Measurements from ENCODE around the gene TENT5C.

Gene TENT5C

DNA sequence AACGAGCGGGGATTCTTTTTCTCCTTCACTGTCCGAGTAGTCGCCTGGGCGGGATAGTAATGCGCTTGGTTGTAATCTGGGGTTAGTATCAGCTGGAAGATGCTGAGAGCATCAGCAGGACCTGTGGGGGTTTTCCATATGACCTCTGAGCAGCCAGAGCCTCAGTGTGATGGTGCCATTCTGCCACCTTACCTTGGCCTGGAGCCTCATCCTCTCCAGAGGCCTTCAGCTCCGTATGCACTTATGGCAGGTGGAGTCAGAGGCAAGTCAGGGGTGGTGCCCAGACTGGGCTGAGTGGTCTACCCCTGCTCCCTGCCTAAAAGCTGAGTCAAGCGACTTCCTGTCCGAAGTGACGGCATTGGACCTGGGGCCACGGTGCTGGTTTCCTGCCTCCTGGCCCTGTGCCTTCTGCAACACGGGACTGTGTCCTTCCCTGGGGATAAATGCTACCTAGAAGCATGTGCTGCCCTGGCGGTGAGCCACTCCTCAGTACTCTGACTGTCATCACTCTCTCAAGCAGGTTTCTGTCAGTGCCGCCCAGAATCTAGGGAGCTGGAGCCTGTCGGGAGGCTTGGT is 24.7 kb downstream of the TENT5C start:
- ChIA-PET CTCF (interaction anchor here (1.2 kb wide), 1 partner anchor 96 kb away, joined by 6 read pairs; no protein-coding TSS in a partner anchor), POLR2A (no interaction called here)
- H3K4me3 ChIP-seq (ENCODE audit: low read depth, low read length): no peak overlapping the region
- no peak for DNase-seq (ENCODE audit: low read depth, low spot score)
- no peak for TF ChIP-seq CTCF (IDR thresholded peaks at IDR 0.05; ENCODE audit: insufficient read depth, low read length, missing control alignments)

DNA sequence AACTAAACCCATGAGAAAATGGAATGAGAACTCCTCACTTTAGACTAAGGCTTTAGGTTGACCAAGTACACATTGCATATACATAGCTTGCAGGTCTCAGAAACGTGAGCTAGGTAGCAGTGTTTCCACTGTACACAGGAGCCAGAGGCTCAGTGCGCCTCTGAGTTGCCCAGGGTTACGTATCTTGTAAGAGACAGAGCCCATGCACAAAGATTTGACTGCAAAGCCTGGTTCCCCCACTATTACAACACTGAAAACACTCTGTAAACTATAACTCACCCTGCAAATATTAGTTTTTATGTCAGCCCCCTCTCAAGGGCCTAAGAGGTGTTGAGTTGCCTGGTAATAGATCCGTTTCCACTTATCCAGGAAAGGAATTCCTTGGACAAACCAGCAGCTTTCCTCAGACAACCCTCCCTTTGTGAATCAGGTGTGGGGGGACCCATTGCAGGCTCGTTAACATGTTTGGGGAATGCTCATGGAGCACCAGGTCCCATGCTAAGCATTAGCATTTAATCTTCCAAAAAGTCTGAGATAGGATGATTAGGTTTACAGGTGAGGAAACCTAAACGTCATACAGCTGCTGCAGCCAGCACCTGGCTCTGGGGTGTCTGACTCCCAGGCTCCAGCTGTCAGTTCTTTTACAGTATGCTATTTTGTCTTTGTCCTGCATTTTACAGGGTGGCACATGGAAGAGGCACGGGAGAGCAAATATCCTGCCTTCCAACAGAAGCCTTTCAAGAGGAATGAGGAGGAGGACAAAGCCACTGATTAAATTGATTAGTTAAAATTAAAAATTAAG is 25.7 kb downstream of the TENT5C start:
- TF ChIP-seq CTCF (IDR thresholded peaks at IDR 0.05; ENCODE audit: insufficient read depth, low read length, missing control alignments): no peak
- CTCF ChIA-PET: no interaction called here
- DNase-seq (ENCODE audit: low read depth, low spot score): no peak
- POLR2A ChIA-PET: no interaction called here
- no peak overlapping the region for H3K4me3 ChIP-seq (ENCODE audit: low read depth, low read length)

DNA sequence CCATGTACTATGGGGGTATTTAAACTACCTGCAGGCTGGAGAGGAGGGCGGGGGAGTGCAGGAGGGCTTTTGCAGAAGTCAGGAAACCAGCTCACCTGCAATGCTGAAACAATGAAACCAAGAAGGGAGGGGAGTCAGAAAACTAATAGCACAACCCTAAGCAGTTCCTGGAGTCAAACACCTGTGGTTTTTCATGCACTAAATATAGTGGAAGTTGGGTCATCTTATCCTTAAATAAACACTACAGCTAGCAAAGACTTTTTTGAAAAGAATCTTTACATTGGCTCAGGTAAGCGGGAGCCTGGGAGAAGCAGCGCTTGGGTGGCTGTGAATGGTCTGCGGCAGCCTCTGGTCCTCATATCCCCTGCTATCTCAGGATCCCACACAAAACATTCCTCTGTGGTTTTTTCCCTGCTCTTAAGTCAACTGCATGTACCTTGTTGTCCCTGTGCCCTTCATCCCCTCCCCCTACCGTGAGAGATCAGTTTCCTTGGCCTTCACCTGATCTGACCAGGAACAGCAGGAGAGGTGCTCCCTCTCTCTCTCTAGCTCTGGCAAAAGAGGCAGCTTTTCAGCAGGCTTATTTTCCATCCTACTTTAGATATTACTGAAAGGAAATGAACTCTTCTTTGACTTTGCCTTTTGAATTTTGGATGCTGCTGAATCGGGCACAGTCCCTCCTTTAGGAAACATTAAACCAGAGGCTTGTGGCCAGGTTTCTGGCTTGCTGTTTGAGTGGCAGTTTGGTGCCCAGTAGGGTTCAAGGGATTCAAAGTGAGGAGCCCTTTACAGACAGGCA is 26.6 kb downstream of the TENT5C start:
- CTCF ChIA-PET: no interaction called here

GRCh38 chr1:117633068-117633345 is 27.2 kb downstream of the TENT5C start:
- ChIA-PET POLR2A (no interaction called here), CTCF (no interaction called here)
- TF ChIP-seq CTCF (IDR thresholded peaks at IDR 0.05; ENCODE audit: insufficient read depth, low read length, missing control alignments): no peak
- H3K4me3 ChIP-seq (ENCODE audit: low read depth, low read length): no peak overlapping the region
- DNase-seq (ENCODE audit: low read depth, low spot score): no peak

More for the DNA sequence above, 26.6 kb downstream of the TENT5C start:
- POLR2A ChIA-PET: no interaction called here
- TF ChIP-seq CTCF (IDR thresholded peaks at IDR 0.05; ENCODE audit: insufficient read depth, low read length, missing control alignments): no peak
- DNase-seq (ENCODE audit: low read depth, low spot score): no peak
- no peak overlapping the region for H3K4me3 ChIP-seq (ENCODE audit: low read depth, low read length)

GRCh38 chr1:117633423-117633822 is 27.6 kb downstream of the TENT5C start:
- ChIA-PET POLR2A (no interaction called here), CTCF (no interaction called here)
- DNase-seq (ENCODE audit: low read depth, low spot score): no peak
- TF ChIP-seq CTCF (IDR thresholded peaks at IDR 0.05; ENCODE audit: insufficient read depth, low read length, missing control alignments): no peak
- no peak overlapping the region for H3K4me3 ChIP-seq (ENCODE audit: low read depth, low read length)

GRCh38 chr1:117633936-117634335 is 28.1 kb downstream of the TENT5C start:
- CTCF ChIA-PET: no interaction called here
- TF ChIP-seq CTCF (IDR thresholded peaks at IDR 0.05; ENCODE audit: insufficient read depth, low read length, missing control alignments): no peak
- H3K4me3 ChIP-seq (ENCODE audit: low read depth, low read length): no peak overlapping the region
- POLR2A ChIA-PET: no interaction called here
- no peak for DNase-seq (ENCODE audit: low read depth, low spot score)

Data from AG04449 (cell line).